Measurements from ENCODE around the gene GLIS2.
A peak's percentile ranks its signal among the peaks of the same experiment; 100 is the strongest.

Gene GLIS2

DNA sequence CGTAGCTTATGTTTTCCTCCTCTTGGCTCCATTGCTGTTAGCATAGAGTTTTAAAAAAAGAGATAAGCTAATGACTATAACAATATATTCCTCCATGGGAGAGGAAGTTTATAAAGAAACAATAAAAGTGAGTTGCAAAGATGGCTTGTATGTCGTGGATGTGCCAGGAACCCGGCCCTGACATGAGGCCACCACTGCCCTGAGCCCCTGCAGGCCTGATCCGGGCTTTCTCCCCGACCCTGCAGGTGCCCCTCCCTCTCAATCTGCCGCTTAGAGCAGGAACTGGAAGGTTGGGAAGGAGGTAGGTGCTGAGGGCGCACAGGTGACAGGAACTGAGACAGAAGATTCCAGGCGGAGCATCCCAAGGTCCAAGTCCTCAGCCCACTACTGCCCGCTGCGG lies 23.6 kb downstream of the GLIS2 start:
- H3K27ac ChIP-seq = no peak overlapping the region
- TF ChIP-seq ZFX (IDR thresholded peaks at IDR 0.05; ENCODE audit: borderline replicate concordance) (no peak), CTCF (IDR thresholded peaks at IDR 0.05) (no peak)

- no peak for TF ChIP-seq ZFX (IDR thresholded peaks at IDR 0.05; ENCODE audit: borderline replicate concordance)
- TF ChIP-seq CTCF (IDR thresholded peaks at IDR 0.05) = no peak
- H3K27ac ChIP-seq = no peak overlapping the region
These were observed 24.0 kb downstream of the GLIS2 start for GRCh38 chr16:4339909-4340308.

DNA sequence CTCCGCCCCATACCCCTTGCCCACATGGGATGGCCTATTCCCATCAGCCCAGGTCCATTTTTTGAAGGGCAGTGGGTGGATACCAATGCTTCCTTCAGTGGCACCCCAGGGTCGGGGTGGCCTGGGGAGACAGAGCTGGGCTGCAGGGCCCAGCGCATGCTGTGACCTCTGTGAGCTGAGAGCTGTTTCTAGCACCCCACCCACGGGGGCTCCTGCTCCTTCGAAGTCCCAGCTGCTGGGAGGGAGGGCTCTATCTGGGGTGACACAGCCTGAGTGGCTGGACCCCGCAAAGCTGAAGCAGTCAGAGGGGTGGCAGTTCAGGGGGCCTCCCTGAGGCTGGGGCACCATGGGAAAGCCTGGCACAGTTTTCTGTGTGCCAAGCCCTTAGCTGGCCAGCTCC lies 24.6 kb downstream of the GLIS2 start:
- TF ChIP-seq ZFX (IDR thresholded peaks at IDR 0.05; ENCODE audit: borderline replicate concordance) (no peak), CTCF (IDR thresholded peaks at IDR 0.05) (no peak)
- no peak overlapping the region for H3K27ac ChIP-seq

GRCh38 chr16:4341250-4341649 lies 25.4 kb downstream of the GLIS2 start:
- H3K27ac ChIP-seq = no peak overlapping the region
- no peak for TF ChIP-seq ZFX (IDR thresholded peaks at IDR 0.05; ENCODE audit: borderline replicate concordance)
- no peak for TF ChIP-seq CTCF (IDR thresholded peaks at IDR 0.05)

- H3K27ac ChIP-seq = no peak overlapping the region
- TF ChIP-seq CTCF (IDR thresholded peaks at IDR 0.05) (no peak), ZFX (IDR thresholded peaks at IDR 0.05; ENCODE audit: borderline replicate concordance) (no peak)
These were observed 27.2 kb downstream of the GLIS2 start for GRCh38 chr16:4342866-4343744.

GRCh38 chr16:4344300-4344982 lies 28.6 kb downstream of the GLIS2 start:
- peak overlapping the region; percentile 53 for H3K27ac ChIP-seq

DNA sequence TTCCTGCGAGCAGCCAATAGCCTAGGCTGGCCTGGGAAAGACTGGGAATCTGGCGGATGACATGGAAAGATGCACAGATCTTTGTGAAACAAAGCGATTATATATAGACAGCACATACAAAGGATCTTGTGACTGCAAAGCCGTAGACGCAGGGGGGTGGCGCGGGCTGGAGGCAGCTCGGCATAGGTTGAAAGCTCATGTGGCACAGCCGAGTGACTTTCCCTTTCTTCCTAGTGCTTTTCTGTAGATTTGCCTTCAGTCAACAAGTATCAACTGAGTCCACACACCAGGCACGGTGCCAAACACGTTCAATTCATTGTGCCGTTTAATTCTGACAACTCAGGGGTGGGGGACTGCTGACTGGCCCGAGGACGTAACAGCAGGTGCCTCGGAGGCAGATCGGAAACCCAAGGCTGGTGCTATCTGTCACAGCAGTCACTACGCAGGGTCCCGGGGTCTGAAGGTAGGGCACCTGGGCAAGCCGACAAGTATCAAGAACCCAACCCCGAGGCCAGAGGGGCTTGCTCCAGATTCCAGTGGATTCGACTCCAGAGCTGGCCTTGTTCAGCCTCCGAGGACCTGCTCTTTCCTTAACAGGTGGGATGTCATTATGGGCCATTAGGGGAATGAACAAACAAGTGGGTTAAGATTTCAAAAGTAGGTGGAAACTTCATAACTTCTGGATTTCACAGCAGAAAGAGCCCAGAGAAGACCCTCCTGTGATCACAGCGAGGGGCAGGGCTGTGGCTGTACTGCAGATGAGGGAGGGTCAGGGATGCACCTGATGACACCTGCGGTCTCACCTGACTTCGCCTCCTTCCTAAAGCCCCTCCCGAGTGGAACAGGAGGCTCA lies 29.3 kb downstream of the GLIS2 start:
- no peak for TF ChIP-seq ZFX (IDR thresholded peaks at IDR 0.05; ENCODE audit: borderline replicate concordance)
- no peak for TF ChIP-seq CTCF (IDR thresholded peaks at IDR 0.05)
- peak overlapping the region; percentile 53 for H3K27ac ChIP-seq

All from 22Rv1 (cell line).